Parathyroid adenoma (tissue), 2 donors: ENCODE data around the gene SLC12A2.

Experiments used
- H2AFZ ChIP-seq: fragments of 300-600 bp; sonication (generic); one replicate; pipeline ENCODE4 v1.7.0; 2017; ENCODE audit warnings: antibody characterized with exemption, mild to moderate bottlenecking
- H3K27ac ChIP-seq: fragments of 300-600 bp; sonication (generic); one replicate; pipeline ENCODE4 v1.7.0; 2017
- H3K27me3 ChIP-seq: fragments of 300-600 bp; sonication (generic); one replicate; pipeline ENCODE4 v1.7.0; 2017; ENCODE audit warnings: low read length; ENCODE audit not compliant: control insufficient read depth, insufficient read depth
- H3K36me3 ChIP-seq: fragments of 300-600 bp; sonication (generic); one replicate; pipeline ENCODE4 v1.7.0; 2017; ENCODE audit warnings: low read length; ENCODE audit not compliant: control insufficient read depth, insufficient read depth
- H3K4me1 ChIP-seq: fragments of 300-600 bp; sonication (generic); one replicate; pipeline ENCODE4 v1.7.0; 2017; ENCODE audit warnings: control low read depth
- H3K4me2 ChIP-seq: fragments of 300-600 bp; sonication (generic); one replicate; pipeline ENCODE4 v1.7.0; 2017; ENCODE audit warnings: low read length
- H3K4me3 ChIP-seq: fragments of 300-600 bp; sonication (generic); one replicate; pipeline ENCODE4 v1.7.0; 2017; ENCODE audit warnings: low read depth, low read length
- H3K79me2 ChIP-seq: fragments of 300-600 bp; sonication (generic); one replicate; pipeline ENCODE4 v1.7.0; 2017; ENCODE audit warnings: control low read depth
- H3K9ac ChIP-seq: fragments of 300-600 bp; sonication (generic); one replicate; pipeline ENCODE4 v1.7.0; 2017; ENCODE audit warnings: mild to moderate bottlenecking
- H3K9me3 ChIP-seq: fragments of 300-600 bp; sonication (generic); one replicate; pipeline ENCODE4 v1.7.0; 2017; ENCODE audit warnings: low read length; ENCODE audit not compliant: control insufficient read depth
- TF ChIP-seq, protein P1 (sequence below): fragments of 300-600 bp; sonication (generic); IDR thresholded peaks from one replicate; pipeline ENCODE4 v1.7.0; 2017; ENCODE audit warnings: antibody characterized with exemption, mild to moderate bottlenecking
- donor health status: primary hyperparathyroidism.

SLC12A2 gene

DNA sequence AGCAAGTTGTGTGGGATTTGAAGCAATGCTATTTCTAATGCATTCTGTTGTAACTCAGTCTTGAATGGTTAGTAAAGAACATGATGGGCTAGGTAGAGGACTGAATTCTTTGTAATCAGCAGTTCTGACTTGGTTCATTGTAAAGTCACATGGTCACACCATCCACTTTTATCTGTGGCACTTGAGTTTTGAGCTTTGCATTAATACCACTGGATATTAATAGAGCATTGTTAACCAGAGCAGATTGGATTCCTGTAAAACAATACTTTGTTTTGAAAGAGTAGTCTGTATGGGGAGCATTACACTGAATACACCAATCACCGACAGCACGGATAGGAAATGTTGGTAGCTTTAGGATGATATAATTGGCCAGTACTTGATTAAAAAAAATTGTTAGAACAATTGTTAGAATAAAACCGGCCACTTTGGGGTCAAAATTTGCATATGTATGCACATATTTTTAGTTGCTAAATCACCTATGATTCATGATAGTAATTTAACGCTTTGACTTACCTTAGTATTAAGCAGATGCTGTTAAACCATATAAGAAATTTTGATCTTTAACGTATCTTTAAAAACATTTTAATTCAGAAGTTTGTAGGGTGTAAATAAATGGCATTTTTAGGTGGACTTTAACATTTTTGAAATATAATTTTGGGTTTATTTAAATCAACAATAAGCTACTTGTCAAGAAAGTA, 17.4 kb downstream of the SLC12A2 start:
- Histone ChIP-seq H3K4me2 (no peak overlapping the region), H3K27me3 (no peaks in the 10 kb centered on the region), H3K4me3 (no peak overlapping the region), H2AFZ (no peak overlapping the region), H3K4me1 (no peaks in the 10 kb centered on the region), H3K79me2 (no peaks in the 10 kb centered on the region), H3K9ac (no peak overlapping the region), H3K36me3 (no peaks in the 10 kb centered on the region), H3K27ac (no peak overlapping the region), H3K9me3 (no peaks in the 10 kb centered on the region)
- TF ChIP-seq, protein P1, sequence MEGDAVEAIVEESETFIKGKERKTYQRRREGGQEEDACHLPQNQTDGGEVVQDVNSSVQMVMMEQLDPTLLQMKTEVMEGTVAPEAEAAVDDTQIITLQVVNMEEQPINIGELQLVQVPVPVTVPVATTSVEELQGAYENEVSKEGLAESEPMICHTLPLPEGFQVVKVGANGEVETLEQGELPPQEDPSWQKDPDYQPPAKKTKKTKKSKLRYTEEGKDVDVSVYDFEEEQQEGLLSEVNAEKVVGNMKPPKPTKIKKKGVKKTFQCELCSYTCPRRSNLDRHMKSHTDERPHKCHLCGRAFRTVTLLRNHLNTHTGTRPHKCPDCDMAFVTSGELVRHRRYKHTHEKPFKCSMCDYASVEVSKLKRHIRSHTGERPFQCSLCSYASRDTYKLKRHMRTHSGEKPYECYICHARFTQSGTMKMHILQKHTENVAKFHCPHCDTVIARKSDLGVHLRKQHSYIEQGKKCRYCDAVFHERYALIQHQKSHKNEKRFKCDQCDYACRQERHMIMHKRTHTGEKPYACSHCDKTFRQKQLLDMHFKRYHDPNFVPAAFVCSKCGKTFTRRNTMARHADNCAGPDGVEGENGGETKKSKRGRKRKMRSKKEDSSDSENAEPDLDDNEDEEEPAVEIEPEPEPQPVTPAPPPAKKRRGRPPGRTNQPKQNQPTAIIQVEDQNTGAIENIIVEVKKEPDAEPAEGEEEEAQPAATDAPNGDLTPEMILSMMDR, result no peak

DNA sequence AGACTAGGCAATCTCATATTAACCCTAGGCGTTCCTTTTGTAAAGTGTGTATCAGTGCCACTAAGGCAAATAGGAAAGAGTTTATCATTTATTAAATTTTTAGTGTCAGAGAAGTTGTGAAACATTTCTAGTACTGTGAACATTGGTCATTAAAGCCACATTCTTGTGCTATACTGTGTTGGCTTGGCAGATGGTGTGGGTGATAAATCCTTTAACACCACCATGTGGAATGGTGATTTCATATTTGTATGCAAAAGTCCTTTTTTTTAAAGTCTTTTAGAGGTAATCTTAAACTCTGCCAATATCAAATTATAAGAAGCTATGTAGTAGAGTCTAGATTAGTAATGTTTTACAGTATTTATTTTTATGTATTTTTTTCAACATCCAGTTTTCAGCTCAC, 18.1 kb downstream of the SLC12A2 start:
- no peaks in the 10 kb centered on the region for H3K36me3 ChIP-seq
- H2AFZ ChIP-seq, result no peak overlapping the region
- no peak overlapping the region for H3K4me3 ChIP-seq
- H3K9ac ChIP-seq, result no peak overlapping the region
- H3K79me2 ChIP-seq, result no peaks in the 10 kb centered on the region
- H3K4me2 ChIP-seq, result no peak overlapping the region
- no peaks in the 10 kb centered on the region for H3K27me3 ChIP-seq
- no peak overlapping the region for H3K27ac ChIP-seq
- H3K4me1 ChIP-seq, result no peaks in the 10 kb centered on the region
- TF ChIP-seq, protein P1, result no peak
- no peaks in the 10 kb centered on the region for H3K9me3 ChIP-seq

DNA sequence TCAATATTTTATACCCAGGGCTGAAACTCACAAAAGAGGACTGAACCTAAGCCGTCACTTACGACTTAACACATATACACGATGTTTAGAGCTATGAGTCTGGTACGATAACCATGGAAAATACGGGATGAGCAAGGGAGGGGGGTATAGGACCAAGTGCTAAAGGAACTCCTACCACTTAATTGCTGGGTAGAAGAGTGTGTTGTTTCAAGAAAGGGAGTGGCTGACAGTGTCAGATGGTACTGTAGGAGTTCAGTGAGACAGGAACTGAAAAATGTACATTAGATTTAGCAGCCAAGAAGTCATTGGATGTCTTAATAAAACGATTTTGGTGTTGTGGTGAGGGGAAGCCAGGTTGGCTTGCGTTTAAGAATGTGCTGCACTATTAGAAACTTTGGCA, 21.6 kb downstream of the SLC12A2 start:
- Histone ChIP-seq H3K9ac (no peak overlapping the region), H3K9me3 (no peaks in the 10 kb centered on the region), H3K4me3 (no peak overlapping the region), H3K4me2 (no peak overlapping the region), H3K36me3 (no peaks in the 10 kb centered on the region), H3K27me3 (no peaks in the 10 kb centered on the region), H3K79me2 (no peaks in the 10 kb centered on the region), H2AFZ (no peak overlapping the region), H3K4me1 (no peaks in the 10 kb centered on the region), H3K27ac (no peak overlapping the region)
- TF ChIP-seq, protein P1, result no peak

DNA sequence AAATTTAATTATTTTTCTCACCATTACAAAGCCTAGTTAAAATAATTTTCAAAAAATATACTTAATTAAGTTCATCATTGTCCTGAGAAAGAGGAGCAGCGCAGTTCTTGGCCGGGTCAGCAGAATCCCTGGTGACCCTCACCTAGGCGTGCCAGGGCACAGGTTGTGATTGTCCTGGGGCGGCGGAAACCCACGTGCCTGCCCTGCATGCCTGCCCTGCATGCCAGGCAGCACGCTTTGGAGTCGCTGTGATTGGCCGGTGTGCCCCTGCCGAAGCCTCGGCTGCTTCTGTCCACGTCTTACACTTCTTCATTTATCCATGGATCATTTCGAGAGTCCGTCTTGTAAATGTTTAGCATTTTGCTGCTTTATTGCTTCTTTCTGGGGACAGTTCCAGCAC, 25.6 kb downstream of the SLC12A2 start:
- Histone ChIP-seq H3K4me3 (no peak overlapping the region), H3K36me3 (no peaks in the 10 kb centered on the region), H3K9me3 (no peaks in the 10 kb centered on the region), H3K79me2 (no peaks in the 10 kb centered on the region), H3K4me1 (no peaks in the 10 kb centered on the region), H3K27me3 (no peaks in the 10 kb centered on the region), H3K4me2 (no peak overlapping the region), H3K9ac (no peak overlapping the region), H2AFZ (no peak overlapping the region), H3K27ac (no peak overlapping the region)
- TF ChIP-seq, protein P1, result no peak

DNA sequence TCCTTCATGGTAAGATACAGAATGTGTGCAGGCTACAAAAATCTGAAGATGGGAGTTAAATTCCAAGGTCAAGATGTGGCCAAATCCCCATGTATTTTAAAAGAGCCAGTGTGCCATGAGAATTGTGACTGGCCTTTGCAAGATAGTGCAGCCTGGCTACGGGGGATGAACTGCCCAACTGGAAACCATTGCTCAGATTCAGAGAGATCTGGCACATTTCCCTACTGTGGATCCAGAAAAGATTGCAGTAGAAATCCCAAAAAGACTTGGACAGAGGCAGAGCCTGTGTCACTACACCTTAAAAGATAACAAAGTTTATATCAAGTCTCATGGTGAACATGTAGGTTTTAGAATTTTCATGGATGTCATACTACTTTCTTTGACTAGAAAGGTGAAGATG, 26.2 kb downstream of the SLC12A2 start:
- H3K4me1 ChIP-seq, result no peaks in the 10 kb centered on the region
- H3K4me3 ChIP-seq, result no peak overlapping the region
- no peak overlapping the region for H3K9ac ChIP-seq
- TF ChIP-seq, protein P1, result no peak
- H3K4me2 ChIP-seq, result no peak overlapping the region
- no peaks in the 10 kb centered on the region for H3K36me3 ChIP-seq
- no peak overlapping the region for H3K27ac ChIP-seq
- no peaks in the 10 kb centered on the region for H3K9me3 ChIP-seq
- H3K79me2 ChIP-seq, result no peaks in the 10 kb centered on the region
- no peaks in the 10 kb centered on the region for H3K27me3 ChIP-seq
- H2AFZ ChIP-seq, result no peak overlapping the region
